ENCODE data around the gene AGAP2.
"Not testable (repeated sequence)": the region's sequence is repeated elsewhere in the genome, so short reads cannot be mapped to it uniquely, and the experiment has no call there.

AGAP2 gene

GRCh38 chr12:57738661-57739237 is at the start of gene AGAP2:
AGAP2 (minus strand) TSS chr12:57738742; CDS start chr12:57738246, 496 bp downstream.
- peak; percentile 64 for DNase-seq (ENCODE audit: low read depth, low spot score)

- no peak for DNase-seq (ENCODE audit: low read depth, low spot score)
Observed at GRCh38 chr12:57783861-57784260, 45.3 kb upstream of the AGAP2 start.

- DNase-seq (ENCODE audit: low read depth, low spot score) = no peak
Observed at GRCh38 chr12:57783466-57783801, 44.9 kb upstream of the AGAP2 start.

- peak; percentile 97 for DNase-seq (ENCODE audit: low read depth, low spot score)
Observed at GRCh38 chr12:57782608-57783465, 44.3 kb upstream of the AGAP2 start, which contains the start of gene TSFM. TSFM (plus strand) TSS chr12:57782787; CDS start chr12:57782802, 15 bp downstream.

GRCh38 chr12:57782243-57782607 is 43.7 kb upstream of the AGAP2 start:
- DNase-seq (ENCODE audit: low read depth, low spot score) = no peak

- no peak for DNase-seq (ENCODE audit: low read depth, low spot score)
Observed at GRCh38 chr12:57781801-57782200, 43.3 kb upstream of the AGAP2 start.

- DNase-seq (ENCODE audit: low read depth, low spot score) = no peak
Observed at GRCh38 chr12:57781244-57781643, 42.7 kb upstream of the AGAP2 start.

- DNase-seq (ENCODE audit: low read depth, low spot score) = no peak
Observed at GRCh38 chr12:57780284-57780897, 41.8 kb upstream of the AGAP2 start.

- no peak for DNase-seq (ENCODE audit: low read depth, low spot score)
Observed at GRCh38 chr12:57779736-57780135, 41.2 kb upstream of the AGAP2 start.

- no peak for DNase-seq (ENCODE audit: low read depth, low spot score)
Observed at GRCh38 chr12:57777911-57778310, 39.4 kb upstream of the AGAP2 start.

GRCh38 chr12:57777367-57777766 is 38.8 kb upstream of the AGAP2 start:
- DNase-seq (ENCODE audit: low read depth, low spot score) = no peak

GRCh38 chr12:57776247-57776587 is 37.7 kb upstream of the AGAP2 start:
- DNase-seq (ENCODE audit: low read depth, low spot score) = no peak

GRCh38 chr12:57775563-57776246 is 37.2 kb upstream of the AGAP2 start:
- DNase-seq (ENCODE audit: low read depth, low spot score) = no peak

- DNase-seq (ENCODE audit: low read depth, low spot score) = no peak
Observed at GRCh38 chr12:57775044-57775443, 36.5 kb upstream of the AGAP2 start.

GRCh38 chr12:57774634-57775033 is 36.1 kb upstream of the AGAP2 start:
- not testable (repeated sequence) for DNase-seq (ENCODE audit: low read depth, low spot score)

GRCh38 chr12:57772429-57773322 is 34.1 kb upstream of the AGAP2 start, which contains the start of gene EEF1AKMT3:
EEF1AKMT3 (plus strand) TSS chr12:57772614; CDS start chr12:57772725, 111 bp downstream.
- DNase-seq (ENCODE audit: low read depth, low spot score) = peak; percentile 70

GRCh38 chr12:57771873-57772428 is 33.4 kb upstream of the AGAP2 start, which contains the start of gene METTL1:
METTL1 (minus strand) TSS chr12:57772105; CDS start chr12:57772083, 22 bp downstream.
- DNase-seq (ENCODE audit: low read depth, low spot score) = peak; percentile 99

GRCh38 chr12:57771236-57771872 is 32.8 kb upstream of the AGAP2 start:
- peak; percentile 96 for DNase-seq (ENCODE audit: low read depth, low spot score)

GRCh38 chr12:57770734-57771133 is 32.2 kb upstream of the AGAP2 start:
- DNase-seq (ENCODE audit: low read depth, low spot score) = no peak

- DNase-seq (ENCODE audit: low read depth, low spot score) = no peak
Observed at GRCh38 chr12:57769594-57769993, 31.1 kb upstream of the AGAP2 start.

Data from astrocyte of the hippocampus (primary cell).